ENCODE measurements around the gene PMM2. TPM values are rescaled to one million over a fixed set of nuclear protein-coding genes. Genes with fewer than 3 reads are reported as not detected.
"Not testable (repeated sequence)": the region's sequence is repeated elsewhere in the genome, so short reads cannot be mapped to it uniquely, and the experiment has no call there.

Gene PMM2
- total RNA-seq, 1 experiment from 2014 or later = 53.3 TPM

GRCh38 chr16:8801701-8802100, 4.1 kb downstream of the PMM2 start:
- H3K4me3 ChIP-seq (replicated peaks in 1 of 2; ENCODE audit: low read depth in 1 of 2, low read length in 2 of 2) = no peak overlapping the region
- peaks cover 7 to 17% of the 10 kb centered on the region in 2 experiments for H3K4me1 ChIP-seq (ENCODE audit: control insufficient read depth in 1 of 2, insufficient read depth in 2 of 2, low read length in 2 of 2)
- H3K4me2 ChIP-seq (ENCODE audit: low read length) = no peak overlapping the region
- DNase-seq (ENCODE audit: low read depth, low spot score) (no peak), ATAC-seq (no peak)
- RAD21 ChIA-PET (ENCODE audit: low non-redundant PET in 1 of 2, low total read pairs in 2 of 2, uncharacterized antibody in 2 of 2, unreplicated experiment in 2 of 2) = no interaction called here
- H3K36me3 ChIP-seq (ENCODE audit: control insufficient read depth in 1 of 2, insufficient read depth in 2 of 2, low read length in 2 of 2) = peaks cover 43 to 44% of the 10 kb centered on the region in 2 experiments
- no peaks in the 10 kb centered on the region for H3K9me3 ChIP-seq (ENCODE audit: control insufficient read depth in 1 of 2, insufficient read depth in 1 of 2, low read depth in 1 of 2, low read length in 2 of 2)
- no peak overlapping the region for H2AFZ ChIP-seq (ENCODE audit: low read depth, low read length, poor library complexity, severe bottlenecking)
- no TSS peak for BruUV-seq (replicated peaks)
- no peak for TF ChIP-seq SIN3A (IDR thresholded peaks at IDR 0.05; ENCODE audit: low read depth)
- TF ChIP-seq, protein P1, sequence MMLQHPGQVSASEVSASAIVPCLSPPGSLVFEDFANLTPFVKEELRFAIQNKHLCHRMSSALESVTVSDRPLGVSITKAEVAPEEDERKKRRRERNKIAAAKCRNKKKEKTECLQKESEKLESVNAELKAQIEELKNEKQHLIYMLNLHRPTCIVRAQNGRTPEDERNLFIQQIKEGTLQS (IDR thresholded peaks at IDR 0.05) = no peak
- TF ChIP-seq SP1 (IDR thresholded peaks at IDR 0.05; ENCODE audit: low read depth) = no peak
- no peak for TF ChIP-seq FOSL1 (IDR thresholded peaks at IDR 0.05; ENCODE audit: low read depth)
- no peak for TF ChIP-seq MAX (IDR thresholded peaks at IDR 0.05)
- TF ChIP-seq CTCF (IDR thresholded peaks at IDR 0.05 in 2 of 3, conservative IDR thresholded peaks at IDR 0.05 in 1 of 3; ENCODE audit: borderline replicate concordance in 1 of 3, insufficient read depth in 1 of 3, low read depth in 2 of 3, low read length in 2 of 3) = no peak
- CTCF ChIA-PET = no interaction called here
- no peaks in the 10 kb centered on the region for H3K27me3 ChIP-seq (ENCODE audit: insufficient read depth, low read length)
- H3K27ac ChIP-seq (ENCODE audit: low read depth, low read length) = no peak overlapping the region
- no peaks in the 10 kb centered on the region for H3K9me2 ChIP-seq (ENCODE audit: insufficient read depth)
- H4K20me1 ChIP-seq (ENCODE audit: insufficient read depth) = peaks cover 9% of the 10 kb centered on the region; the same call in 1 of the 2 replicates
- H3K79me2 ChIP-seq (ENCODE audit: insufficient read depth, low read length) = peaks cover 100% of the 10 kb centered on the region
- H3K9ac ChIP-seq (ENCODE audit: low read length) = no peak overlapping the region
- POLR2A ChIA-PET = interaction anchor here (0.9 kb wide), 1 partner anchor 8 kb away, joined by 3 read pairs; no protein-coding TSS in a partner anchor
- intact Hi-C loops (cut with micrococcal nuclease) = no loop called here

DNA sequence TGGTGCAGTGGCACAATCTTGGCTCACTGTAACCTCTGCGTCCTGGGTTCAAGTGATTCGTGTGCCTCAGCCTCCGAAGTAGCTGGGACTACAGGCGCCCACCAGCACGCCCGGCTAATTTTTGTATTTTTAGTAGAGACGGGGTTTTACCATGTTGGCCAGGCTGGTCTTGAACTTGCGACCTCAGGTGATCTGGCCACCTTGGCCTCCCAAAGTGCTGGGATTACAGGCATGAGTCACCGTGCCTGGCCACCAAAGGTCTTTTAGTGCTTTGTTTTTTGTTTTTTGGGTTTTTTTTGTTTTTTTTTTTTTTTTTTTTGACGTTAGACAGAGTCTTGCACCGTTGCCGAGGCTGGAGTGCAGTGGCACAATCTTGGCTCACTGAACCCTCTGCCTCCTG, 6.1 kb downstream of the PMM2 start:
- H3K9me3 ChIP-seq (ENCODE audit: control insufficient read depth in 1 of 2, insufficient read depth in 1 of 2, low read depth in 1 of 2, low read length in 2 of 2); H3K9ac ChIP-seq (ENCODE audit: low read length); BruUV-seq (replicated peaks); intact Hi-C loops (cut with micrococcal nuclease); RAD21 ChIA-PET (ENCODE audit: low non-redundant PET in 1 of 2, low total read pairs in 2 of 2, uncharacterized antibody in 2 of 2, unreplicated experiment in 2 of 2); CTCF ChIA-PET; H3K4me1 ChIP-seq (ENCODE audit: control insufficient read depth in 1 of 2, insufficient read depth in 2 of 2, low read length in 2 of 2); POLR2A ChIA-PET; DNase-seq (ENCODE audit: low read depth, low spot score); ATAC-seq; H3K27ac ChIP-seq (ENCODE audit: low read depth, low read length); H3K4me3 ChIP-seq (replicated peaks in 1 of 2; ENCODE audit: low read depth in 1 of 2, low read length in 2 of 2); H2AFZ ChIP-seq (ENCODE audit: low read depth, low read length, poor library complexity, severe bottlenecking); H3K4me2 ChIP-seq (ENCODE audit: low read length); H3K9me2 ChIP-seq (ENCODE audit: insufficient read depth); H4K20me1 ChIP-seq (ENCODE audit: insufficient read depth); H3K27me3 ChIP-seq (ENCODE audit: insufficient read depth, low read length): not testable (repeated sequence)
- Histone ChIP-seq H3K79me2 (ENCODE audit: insufficient read depth, low read length) (peaks cover 100% of the 10 kb centered on the region), H3K36me3 (ENCODE audit: control insufficient read depth in 1 of 2, insufficient read depth in 2 of 2, low read length in 2 of 2) (peaks cover 55 to 63% of the 10 kb centered on the region in 2 experiments)

Data from HCT116 (cell line).